Adrenal gland (tissue), 12 donors: ENCODE data around the gene CORO1A. TPM values are rescaled to one million over a fixed set of nuclear protein-coding genes. Genes with fewer than 3 reads are reported as not detected.
A peak's percentile ranks its signal among the peaks of the same experiment; 100 is the strongest.
"Not testable (repeated sequence)": the region's sequence is repeated elsewhere in the genome, so short reads cannot be mapped to it uniquely, and the experiment has no call there.

Source experiments
- DNase-seq, 7 donors: peaks; one replicate each; pipeline ENCODE4 v3.0.0-alpha.2; 2019 to 2020
- H3K27ac ChIP-seq, 5 donors: fragments of 200-600 bp; sonication (generic) in 4 of 5; 1 replicate in 3 of 5; 2 replicates in 2 of 5; pipeline versions ENCODE4 v1.5.1 to v1.8.0; 2016 to 2020; ENCODE audit warnings: mild to moderate bottlenecking in 1 of 5
- H3K27me3 ChIP-seq: fragments of 200-600 bp; 2 replicates; pipeline ENCODE4 v1.8.0; 2021
- H3K36me3 ChIP-seq, 2 donors: fragments of 200-600 bp; replicated peaks in 1 of 2; 1 replicate in 1 of 2; 2 replicates in 1 of 2; pipeline versions ENCODE4 v1.5.1 to v1.8.0; 2018 to 2022
- H3K4me1 ChIP-seq, 2 donors: fragments of 200-600 bp; replicated peaks in 1 of 2; 1 replicate in 1 of 2; 2 replicates in 1 of 2; pipeline versions ENCODE4 v1.5.1 to v1.8.0; 2018 to 2021
- H3K4me3 ChIP-seq, 4 donors: fragments of 200-600 bp; sonication (generic) in 3 of 4; one replicate each; pipeline ENCODE4 v1.5.1; 2016 to 2018
- H3K9me3 ChIP-seq, 3 donors: fragments of 200-600 bp; sonication (generic) in 1 of 3; replicated peaks in 1 of 3; 1 replicate in 2 of 3; 2 replicates in 1 of 3; pipeline versions ENCODE4 v1.5.1 to v1.8.0; 2016 to 2021
- WGBS, 4 donors: extraction: QIAGEN DNeasy Blood & Tissue Kit in 2 of 4; methylation state at CpG; one replicate each; pipeline versions ENCODE4 v1.1.5 to v1.1.7; 2013 to 2017; 5-methylcytosine and 5-hydroxymethylcytosine counted together
- intact Hi-C, 2 donors: fragments of 100-400 bp; cut with DNase I; formaldehyde crosslinking; loops; one replicate each; pipeline versions ENCODE4 v1.14.1 to v1.15.0; 2022 to 2023
- polyA plus RNA-seq, 3 donors: library from polyadenylated mRNA; stranded (reverse); fragments of 200-250 nt in 2 of 3; fragments of 350-450 nt in 1 of 3; fragmentation: Illumina TruSeq in 1 of 3; extraction: RNeasy Lipid Tissue Mini Kit (QIAGEN cat#74804) in 1 of 3; gene quantifications; one replicate each; pipeline ENCODE4 v1.2.3, GENCODE V29; 2013 to 2014
- total RNA-seq, 9 donors: library from RNA; depleted of rRNA in 4 of 9; stranded (reverse); fragments of >200 nt in 4 of 9; fragments of 120-200 nt in 1 of 9; fragmentation: NEBNext Ultra II Directional in 1 of 9; extraction: Animal tissue kit (Norgen Biotek cat#: 25700) in 1 of 9; gene quantifications; one replicate each; pipeline versions ENCODE4 v1.1.0 to v1.2.4, GENCODE V29; 2013 to 2023
- donor health status: healthy with polysubstance abuse.
- donor health status: Bipolar disorder and iron deficiency.
- donor health status: DM: yes; HTN: yes; CAD: no.
- donor health status: DM: no; HTN: no; CAD: no.
- donor health status: DM: no; HTN: no; CAD: no.
- donor health status: DM: yes; HTN: yes; CAD: no.

Gene CORO1A
- total and polyA plus RNA-seq, 12 donors, result 3.3 to 87.7 (median 42.1) TPM

GRCh38 chr16:30197001-30197400 is 13.6 kb downstream of the CORO1A start:
- H3K4me1 ChIP-seq, H3K27me3 ChIP-seq, H3K9me3 ChIP-seq, H3K27ac ChIP-seq, H3K4me3 ChIP-seq, H3K36me3 ChIP-seq, intact Hi-C loops: not testable (repeated sequence)
- DNase-seq, result peak in 2 of 7 donors; percentile 4 to 14
- 43 to 100% (median 61%) methylated on average over 1 of the region's 2 CpGs; no CpG with 5 or more reads in 1 of the 4 donors for WGBS, 4 donors

GRCh38 chr16:30199049-30199448 is 15.6 kb downstream of the CORO1A start, which contains the start of gene SULT1A3:
TSS of gene SULT1A3 (plus strand) at chr16:30199255. CDS start at chr16:30200729, 1,474 bp downstream.
- H3K9me3 ChIP-seq, H3K27me3 ChIP-seq, H3K27ac ChIP-seq, intact Hi-C loops, H3K4me1 ChIP-seq, H3K36me3 ChIP-seq, H3K4me3 ChIP-seq, DNase-seq: not testable (repeated sequence)
- WGBS, 4 donors, result no CpG with 5 or more reads among the region's 3 CpGs

- H3K4me3 ChIP-seq, H3K36me3 ChIP-seq, H3K9me3 ChIP-seq, H3K27ac ChIP-seq, DNase-seq, H3K27me3 ChIP-seq, H3K4me1 ChIP-seq, intact Hi-C loops: not testable (repeated sequence)
- no CpG with 5 or more reads among the region's 15 CpGs for WGBS, 4 donors
Observed at GRCh38 chr16:30199608-30200343, 16.4 kb downstream of the CORO1A start.

GRCh38 chr16:30205541-30206236 is 22.3 kb downstream of the CORO1A start:
- H3K36me3 ChIP-seq, H3K27ac ChIP-seq, intact Hi-C loops, H3K27me3 ChIP-seq, H3K4me1 ChIP-seq, H3K9me3 ChIP-seq: not testable (repeated sequence)
- H3K4me3 ChIP-seq, result peak overlapping the region in 1 of 4 donors; percentile 51
- peak in 5 of 7 donors; percentile 5 to 48 (median 17) for DNase-seq
- 0 to 3% (median 0%) methylated on average over 5 to 19 of the region's 52 CpGs; no CpG with 5 or more reads in 1 of the 4 donors for WGBS, 4 donors

GRCh38 chr16:30206252-30206651 is 22.9 kb downstream of the CORO1A start:
- intact Hi-C loops, H3K9me3 ChIP-seq: not testable (repeated sequence)

GRCh38 chr16:30207063-30207704 is 23.8 kb downstream of the CORO1A start:
- H3K4me3 ChIP-seq, H3K27ac ChIP-seq, H3K9me3 ChIP-seq, H3K27me3 ChIP-seq, intact Hi-C loops, H3K36me3 ChIP-seq, H3K4me1 ChIP-seq: not testable (repeated sequence)
- peak in 6 of 7 donors; percentile 3 to 46 (median 16) for DNase-seq
- WGBS, 4 donors, result 14 to 63% methylated on average over 2 of the region's 9 CpGs; no CpG with 5 or more reads in 2 of the 4 donors

More at GRCh38 chr16:30206252-30206651, 22.9 kb downstream of the CORO1A start:
- not testable (repeated sequence) for DNase-seq, H3K27ac ChIP-seq, H3K27me3 ChIP-seq, H3K36me3 ChIP-seq, H3K4me1 ChIP-seq
- WGBS, 4 donors, result no CpG with 5 or more reads among the region's 33 CpGs
- H3K4me3 ChIP-seq, result peak overlapping the region in 1 of 4 donors; percentile 51

GRCh38 chr16:30209032-30209431 is 25.6 kb downstream of the CORO1A start:
- H3K36me3 ChIP-seq, H3K4me3 ChIP-seq, H3K27ac ChIP-seq, H3K27me3 ChIP-seq, intact Hi-C loops, H3K9me3 ChIP-seq, H3K4me1 ChIP-seq: not testable (repeated sequence)
- DNase-seq, result peak in 5 of 7 donors; percentile 10 to 54 (median 31)
- WGBS, 4 donors, result 22 to 39% methylated on average over 4 of the region's 6 CpGs; no CpG with 5 or more reads in 2 of the 4 donors

GRCh38 chr16:30211414-30211813 is 28.0 kb downstream of the CORO1A start:
- H3K4me1 ChIP-seq, intact Hi-C loops: not testable (repeated sequence)
- WGBS, 4 donors, result no CpG with 5 or more reads among the region's 4 CpGs

GRCh38 chr16:30217082-30217481 is 33.7 kb downstream of the CORO1A start:
- DNase-seq, result peak in 4 of 7 donors; percentile 0 to 40 (median 8)
- H3K27ac ChIP-seq, H3K4me1 ChIP-seq, H3K36me3 ChIP-seq, H3K4me3 ChIP-seq, H3K9me3 ChIP-seq, H3K27me3 ChIP-seq, intact Hi-C loops: not testable (repeated sequence)
- 57 to 76% (median 61%) methylated on average over 3 of the region's 5 CpGs; no CpG with 5 or more reads in 1 of the 4 donors for WGBS, 4 donors

More at GRCh38 chr16:30211414-30211813, 28.0 kb downstream of the CORO1A start:
- not testable (repeated sequence) for H3K27ac ChIP-seq, H3K36me3 ChIP-seq, DNase-seq, H3K9me3 ChIP-seq, H3K4me3 ChIP-seq, H3K27me3 ChIP-seq
